Endothelial cell of hepatic sinusoid (primary cell): ENCODE data around the gene CNNM2.

Experiments
- in situ Hi-C: cut with HindIII; loops from 2 replicates; pipeline ENCODE4 v1.10.0; 2017; ENCODE audit warnings: low sequenced_read_pairs

CNNM2 gene

GRCh38 chr10:103021900-103022293 lies 103.8 kb downstream of the CNNM2 start:
- in situ Hi-C loops = no loop called here

- in situ Hi-C loops = no loop called here
Observed at GRCh38 chr10:103025696-103026095, 107.6 kb downstream of the CNNM2 start.

- in situ Hi-C loops = no loop called here
Observed at GRCh38 chr10:103038570-103038969, 120.5 kb downstream of the CNNM2 start.

- in situ Hi-C loops = no loop called here
Observed at GRCh38 chr10:103040418-103040817, 122.3 kb downstream of the CNNM2 start.

GRCh38 chr10:103041391-103041790 lies 123.3 kb downstream of the CNNM2 start:
- in situ Hi-C loops = no loop called here

- in situ Hi-C loops = no loop called here
Observed at GRCh38 chr10:103042129-103042528, 124.0 kb downstream of the CNNM2 start.

- in situ Hi-C loops = no loop called here
Observed at GRCh38 chr10:103042908-103043307, 124.8 kb downstream of the CNNM2 start.

GRCh38 chr10:103044942-103045489 lies 126.9 kb downstream of the CNNM2 start:
- in situ Hi-C loops = no loop called here

GRCh38 chr10:103045961-103046360 lies 127.9 kb downstream of the CNNM2 start:
- in situ Hi-C loops = no loop called here

GRCh38 chr10:103047381-103047780 lies 129.3 kb downstream of the CNNM2 start:
- in situ Hi-C loops = no loop called here

- in situ Hi-C loops = no loop called here
Observed at GRCh38 chr10:103049237-103049636, 131.1 kb downstream of the CNNM2 start.

GRCh38 chr10:103053659-103054581 lies 135.8 kb downstream of the CNNM2 start:
- in situ Hi-C loops = loop anchor here (25.0 kb wide), 1 partner anchor 317 kb away; the partner anchor contains the start of gene WBP1L

GRCh38 chr10:103054621-103055020 lies 136.5 kb downstream of the CNNM2 start:
- in situ Hi-C loops = loop anchor here (25.0 kb wide), 1 partner anchor 317 kb away; the partner anchor contains the start of gene WBP1L

- in situ Hi-C loops = loop anchor here (25.0 kb wide), 1 partner anchor 318 kb away; the partner anchor contains the start of gene WBP1L
Observed at GRCh38 chr10:103055105-103055504, 137.0 kb downstream of the CNNM2 start.

- in situ Hi-C loops = loop anchor here (25.0 kb wide), 1 partner anchor 321 kb away; the partner anchor contains the start of gene WBP1L
Observed at GRCh38 chr10:103058034-103058433, 139.9 kb downstream of the CNNM2 start.

- in situ Hi-C loops = loop anchor here (25.0 kb wide), 1 partner anchor 323 kb away; the partner anchor contains the start of gene WBP1L
Observed at GRCh38 chr10:103060575-103060974, 142.5 kb downstream of the CNNM2 start.

GRCh38 chr10:103062854-103063590 lies 144.9 kb downstream of the CNNM2 start:
- in situ Hi-C loops = loop anchor here (25.0 kb wide), 1 partner anchor 326 kb away; the partner anchor contains the start of gene WBP1L

- in situ Hi-C loops = loop anchor here (25.0 kb wide), 1 partner anchor 328 kb away; the partner anchor contains the start of gene WBP1L
Observed at GRCh38 chr10:103064956-103065355, 146.9 kb downstream of the CNNM2 start.

- in situ Hi-C loops = loop anchor here (25.0 kb wide), 1 partner anchor 329 kb away; the partner anchor contains the start of gene WBP1L
Observed at GRCh38 chr10:103066141-103067098, 148.3 kb downstream of the CNNM2 start.

- in situ Hi-C loops = loop anchor here (25.0 kb wide), 1 partner anchor 330 kb away; the partner anchor contains the start of gene WBP1L
Observed at GRCh38 chr10:103067099-103067477, 149.0 kb downstream of the CNNM2 start.
